Vagina (tissue), 2 donors: ENCODE measurements around the gene MAP4K4. TPM values are rescaled to one million over a fixed set of nuclear protein-coding genes. Genes with fewer than 3 reads are reported as not detected.
A peak's percentile ranks its signal among the peaks of the same experiment; 100 is the strongest.

Experiments used
- DNase-seq, 2 donors: peaks; one replicate each; pipeline ENCODE4 v3.0.0-alpha.2; 2017; ENCODE audit errors: extremely low spot score in 2 of 2
- H3K27ac ChIP-seq: fragments of 200-600 bp; sonication (generic); one replicate; pipeline ENCODE4 v1.5.1; 2019
- H3K27me3 ChIP-seq: fragments of 200-600 bp; sonication (generic); one replicate; pipeline ENCODE4 v1.5.1; 2019
- H3K36me3 ChIP-seq, 2 donors: fragments of 200-600 bp; sonication (generic); one replicate each; pipeline ENCODE4 v1.5.1; 2017 to 2019
- H3K4me1 ChIP-seq: fragments of 200-600 bp; sonication (generic); one replicate; pipeline ENCODE4 v1.5.1; 2019
- H3K4me3 ChIP-seq, 2 donors: fragments of 200-600 bp; sonication (generic); 1 replicate in 1 of 2; 2 replicates in 1 of 2; pipeline ENCODE4 v1.5.1; 2016 to 2019
- H3K9me3 ChIP-seq: fragments of 200-600 bp; sonication (generic); one replicate; pipeline ENCODE4 v1.5.1; 2019
- CTCF ChIP-seq, 3 experiments: fragments of 450-650 bp in 2 of 3; fragments of 200-600 bp in 1 of 3; sonication (generic) in 1 of 3; IDR thresholded peaks; one replicate each; pipeline ENCODE4 v1.5.1; 2017 to 2019; ENCODE audit warnings: antibody characterized with exemption in 3 of 3, mild to moderate bottlenecking in 2 of 3, moderate library complexity in 2 of 3
- POLR2A ChIP-seq, 2 donors: fragments of 450-650 bp; IDR thresholded peaks; one replicate each; pipeline ENCODE4 v1.6.1; 2017; ENCODE audit warnings: antibody characterized with exemption in 2 of 2, mild to moderate bottlenecking in 2 of 2, moderate library complexity in 2 of 2
- POLR2AphosphoS5 ChIP-seq, 2 donors: sonication (generic); formaldehyde crosslinking; IDR thresholded peaks; one replicate each; pipeline ENCODE4 v1.9.0; 2017; ENCODE audit warnings: antibody characterized with exemption in 2 of 2, mild to moderate bottlenecking in 2 of 2, low read depth in 1 of 2; ENCODE audit not compliant: insufficient read depth in 1 of 2
- intact Hi-C: fragments of 100-400 bp; cut with DNase I; formaldehyde crosslinking; loops from one replicate; pipeline ENCODE4 v1.15.1; 2023
- total RNA-seq: library from RNA; depleted of rRNA; stranded (reverse); fragments of >200 nt; gene quantifications from one replicate; pipeline ENCODE4 v1.2.3, GENCODE V29; 2016

The MAP4K4 gene
- total RNA-seq, 1 donor from 2014 or later: 75.9 TPM

GRCh38 chr2:101792208-101792607 is 94.7 kb downstream of the MAP4K4 start:
- Histone ChIP-seq H3K36me3 (no peaks in the 10 kb centered on the region), H3K4me1 (peaks cover 78% of the 10 kb centered on the region), H3K9me3 (no peaks in the 10 kb centered on the region), H3K27me3 (no peaks in the 10 kb centered on the region), H3K27ac (peak overlapping the region; percentile 71), H3K4me3 (no peak overlapping the region)
- no peak for TF ChIP-seq CTCF (IDR thresholded peaks at IDR 0.05)
- no peak for TF ChIP-seq POLR2A (IDR thresholded peaks at IDR 0.05)
- no peak for TF ChIP-seq POLR2AphosphoS5 (IDR thresholded peaks at IDR 0.05; ENCODE audit: insufficient read depth in 1 of 2, low read depth in 1 of 2)
- intact Hi-C loops: no loop called here
- DNase-seq: no peak

GRCh38 chr2:101793277-101793969 is 95.9 kb downstream of the MAP4K4 start:
- H3K4me1 ChIP-seq: peaks cover 81% of the 10 kb centered on the region
- H3K27me3 ChIP-seq: no peaks in the 10 kb centered on the region
- H3K4me3 ChIP-seq: no peak overlapping the region
- DNase-seq: no peak
- intact Hi-C loops: no loop called here
- H3K27ac ChIP-seq: peak overlapping the region; percentile 71
- H3K9me3 ChIP-seq: no peaks in the 10 kb centered on the region
- H3K36me3 ChIP-seq: no peaks in the 10 kb centered on the region
- no peak for TF ChIP-seq POLR2AphosphoS5 (IDR thresholded peaks at IDR 0.05; ENCODE audit: insufficient read depth in 1 of 2, low read depth in 1 of 2)
- no peak for TF ChIP-seq POLR2A (IDR thresholded peaks at IDR 0.05)
- TF ChIP-seq CTCF (IDR thresholded peaks at IDR 0.05): no peak

- no peak for TF ChIP-seq POLR2A (IDR thresholded peaks at IDR 0.05)
- TF ChIP-seq CTCF (IDR thresholded peaks at IDR 0.05): no peak
- no peak for TF ChIP-seq POLR2AphosphoS5 (IDR thresholded peaks at IDR 0.05; ENCODE audit: insufficient read depth in 1 of 2, low read depth in 1 of 2)
- H3K27ac ChIP-seq: peak overlapping the region; percentile 71
- no peaks in the 10 kb centered on the region for H3K27me3 ChIP-seq
- H3K9me3 ChIP-seq: no peaks in the 10 kb centered on the region
- no peaks in the 10 kb centered on the region for H3K36me3 ChIP-seq
- intact Hi-C loops: no loop called here
- no peak for DNase-seq
- H3K4me3 ChIP-seq: no peak overlapping the region
- peaks cover 81% of the 10 kb centered on the region for H3K4me1 ChIP-seq
Observed at GRCh38 chr2:101794141-101794540, 96.6 kb downstream of the MAP4K4 start.

- Histone ChIP-seq H3K4me3 (no peak overlapping the region), H3K4me1 (peaks cover 81% of the 10 kb centered on the region), H3K27ac (no peak overlapping the region), H3K36me3 (no peaks in the 10 kb centered on the region), H3K9me3 (no peaks in the 10 kb centered on the region), H3K27me3 (no peaks in the 10 kb centered on the region)
- DNase-seq: no peak
- TF ChIP-seq CTCF (IDR thresholded peaks at IDR 0.05) (no peak), POLR2AphosphoS5 (IDR thresholded peaks at IDR 0.05; ENCODE audit: insufficient read depth in 1 of 2, low read depth in 1 of 2) (no peak), POLR2A (IDR thresholded peaks at IDR 0.05) (no peak)
- intact Hi-C loops: no loop called here
Observed at GRCh38 chr2:101795033-101795432, 97.5 kb downstream of the MAP4K4 start.

- intact Hi-C loops: no loop called here
- H3K4me3 ChIP-seq: no peak overlapping the region
- peaks cover 75% of the 10 kb centered on the region for H3K4me1 ChIP-seq
- no peak for DNase-seq
- H3K9me3 ChIP-seq: no peaks in the 10 kb centered on the region
- no peak overlapping the region for H3K27ac ChIP-seq
- TF ChIP-seq POLR2A (IDR thresholded peaks at IDR 0.05) (no peak), POLR2AphosphoS5 (IDR thresholded peaks at IDR 0.05; ENCODE audit: insufficient read depth in 1 of 2, low read depth in 1 of 2) (no peak), CTCF (IDR thresholded peaks at IDR 0.05) (no peak)
- H3K36me3 ChIP-seq: no peaks in the 10 kb centered on the region
- no peaks in the 10 kb centered on the region for H3K27me3 ChIP-seq
Observed at GRCh38 chr2:101796825-101797600, 99.5 kb downstream of the MAP4K4 start.
